Left ventricle myocardium inferior (tissue), 1 donor: ENCODE measurements around the gene FA2H. TPM values are rescaled to one million over a fixed set of nuclear protein-coding genes. Genes with fewer than 3 reads are reported as not detected.
"Not testable (repeated sequence)": the region's sequence is repeated elsewhere in the genome, so short reads cannot be mapped to it uniquely, and the experiment has no call there.

Source experiments
- DNase-seq: peaks from one replicate; pipeline ENCODE4 v3.0.0-alpha.2; 2020
- H3K27ac ChIP-seq: fragments of 200-600 bp; replicated peaks from 2 replicates; pipeline ENCODE4 v1.8.0; 2021
- H3K27me3 ChIP-seq: fragments of 200-600 bp; 2 replicates; pipeline ENCODE4 v1.8.0; 2021; ENCODE audit warnings: low read depth
- H3K36me3 ChIP-seq: fragments of 200-600 bp; 2 replicates; pipeline ENCODE4 v1.8.0; 2021
- H3K4me1 ChIP-seq: fragments of 200-600 bp; 2 replicates; pipeline ENCODE4 v1.8.0; 2021
- H3K4me3 ChIP-seq: fragments of 200-600 bp; 2 replicates; pipeline ENCODE4 v1.8.0; 2021; ENCODE audit warnings: mild to moderate bottlenecking, moderate library complexity
- H3K9me3 ChIP-seq: fragments of 200-600 bp; replicated peaks from 2 replicates; pipeline ENCODE4 v1.8.0; 2021
- CTCF ChIP-seq: fragments of 200-600 bp; IDR thresholded peaks from 2 replicates; pipeline ENCODE4 v1.8.0; 2021; ENCODE audit warnings: antibody characterized with exemption, mild to moderate bottlenecking, borderline replicate concordance
- intact Hi-C: fragments of 100-400 bp; cut with micrococcal nuclease; formaldehyde crosslinking; loops from one replicate; pipeline ENCODE4 v1.11.0; 2022
- total RNA-seq: library from RNA; stranded (reverse); fragmentation: NEBNext Ultra II Directional; extraction: Animal tissue kit (Norgen Biotek cat#: 25700); gene quantifications from one replicate; pipeline ENCODE4 v1.2.1, GENCODE V29; 2021
- donor health status: DM: no; HTN: yes; CAD: no; lungs with severe emphysema.

FA2H gene
- total RNA-seq, 1 donor from 2014 or later: not detected

- intact Hi-C loops: no loop called here
- H3K27me3 ChIP-seq: peaks cover 63% of the 10 kb centered on the region
- H3K4me1 ChIP-seq: no peaks in the 10 kb centered on the region
- no peak overlapping the region for H3K27ac ChIP-seq
- no peak for DNase-seq
- no peaks in the 10 kb centered on the region for H3K36me3 ChIP-seq
- no peak overlapping the region for H3K4me3 ChIP-seq
- peaks cover 12% of the 10 kb centered on the region for H3K9me3 ChIP-seq
- TF ChIP-seq CTCF: no peak
Measured at GRCh38 chr16:74793571-74793970, 19.0 kb upstream of the FA2H start.

GRCh38 chr16:74792225-74792624 lies 17.6 kb upstream of the FA2H start:
- Histone ChIP-seq H3K9me3 (peaks cover 12% of the 10 kb centered on the region), H3K4me1 (no peaks in the 10 kb centered on the region), H3K36me3 (no peaks in the 10 kb centered on the region), H3K4me3 (no peak overlapping the region), H3K27me3 (peaks cover 56% of the 10 kb centered on the region), H3K27ac (no peak overlapping the region)
- DNase-seq: no peak
- TF ChIP-seq CTCF: no peak
- intact Hi-C loops: no loop called here

- H3K9me3 ChIP-seq: peaks cover 12% of the 10 kb centered on the region
- DNase-seq, intact Hi-C loops, H3K4me1 ChIP-seq, H3K27ac ChIP-seq, H3K4me3 ChIP-seq, H3K36me3 ChIP-seq: not testable (repeated sequence)
- H3K27me3 ChIP-seq: peaks cover 51% of the 10 kb centered on the region
Measured at GRCh38 chr16:74791749-74792148, 17.1 kb upstream of the FA2H start.

- Histone ChIP-seq H3K27ac (no peak overlapping the region), H3K4me1 (no peaks in the 10 kb centered on the region), H3K27me3 (peaks cover 20% of the 10 kb centered on the region), H3K4me3 (no peak overlapping the region), H3K36me3 (no peaks in the 10 kb centered on the region), H3K9me3 (peaks cover 12% of the 10 kb centered on the region)
- no peak for TF ChIP-seq CTCF
- DNase-seq: no peak
- intact Hi-C loops: no loop called here
Measured at GRCh38 chr16:74788108-74788507, 13.5 kb upstream of the FA2H start.

GRCh38 chr16:74785031-74785430 lies 10.4 kb upstream of the FA2H start:
- no peaks in the 10 kb centered on the region for H3K4me1 ChIP-seq
- no peak for DNase-seq
- no peaks in the 10 kb centered on the region for H3K36me3 ChIP-seq
- no peak for TF ChIP-seq CTCF
- peaks cover 17% of the 10 kb centered on the region for H3K27me3 ChIP-seq
- no peak overlapping the region for H3K4me3 ChIP-seq
- H3K27ac ChIP-seq: no peak overlapping the region
- H3K9me3 ChIP-seq: peaks cover 2% of the 10 kb centered on the region
- intact Hi-C loops: no loop called here

GRCh38 chr16:74778646-74779045 lies 4.0 kb upstream of the FA2H start:
- Histone ChIP-seq H3K9me3 (no peaks in the 10 kb centered on the region), H3K4me3 (no peak overlapping the region), H3K4me1 (peaks cover 13% of the 10 kb centered on the region), H3K27me3 (peaks cover 41% of the 10 kb centered on the region), H3K36me3 (no peaks in the 10 kb centered on the region), H3K27ac (no peak overlapping the region)
- no peak for TF ChIP-seq CTCF
- intact Hi-C loops: no loop called here
- DNase-seq: no peak
